Sigmoid colon (tissue), 7 donors: ENCODE data around the gene ZG16. TPM values are rescaled to one million over a fixed set of nuclear protein-coding genes. Genes with fewer than 3 reads are reported as not detected.
A peak's percentile ranks its signal among the peaks of the same experiment; 100 is the strongest.

ENCODE experiments used
- DNase-seq: peaks from one replicate; pipeline ENCODE4 v3.0.0-alpha.2; 2019
- H3K27ac ChIP-seq, 4 donors: fragments of 200-600 bp; sonication (generic); one replicate each; pipeline ENCODE4 v1.5.1; 2016 to 2019; ENCODE audit warnings: mild to moderate bottlenecking in 1 of 4
- H3K27me3 ChIP-seq, 3 donors: fragments of 200-600 bp; sonication (generic); one replicate each; pipeline ENCODE4 v1.5.1; 2019; ENCODE audit warnings: mild to moderate bottlenecking in 1 of 3
- H3K36me3 ChIP-seq, 4 donors: fragments of 200-600 bp; sonication (generic); one replicate each; pipeline ENCODE4 v1.5.1; 2016 to 2019
- H3K4me1 ChIP-seq, 4 donors: fragments of 200-600 bp; sonication (generic); one replicate each; pipeline ENCODE4 v1.5.1; 2017 to 2019
- H3K4me3 ChIP-seq, 4 donors: fragments of 200-600 bp; sonication (generic); one replicate each; pipeline ENCODE4 v1.5.1; 2017 to 2019; ENCODE audit warnings: mild to moderate bottlenecking in 2 of 4, moderate library complexity in 1 of 4
- H3K9me3 ChIP-seq, 4 donors: fragments of 200-600 bp in 3 of 4; sonication (generic) in 3 of 4; one replicate each; pipeline versions ENCODE4 v1.5.1 to v1.6.1; 2013 to 2019
- EP300 ChIP-seq, 4 donors: sonication (generic); formaldehyde crosslinking; IDR thresholded peaks; one replicate each; pipeline ENCODE4 v1.6.1; 2017; ENCODE audit warnings: antibody characterized with exemption in 4 of 4
- POLR2A ChIP-seq, 2 donors: fragments of 450-650 bp; IDR thresholded peaks; one replicate each; pipeline ENCODE4 v1.6.1; 2016; ENCODE audit warnings: antibody characterized with exemption in 2 of 2, mild to moderate bottlenecking in 2 of 2, moderate library complexity in 2 of 2
- POLR2AphosphoS5 ChIP-seq, 4 donors: sonication (generic); formaldehyde crosslinking; IDR thresholded peaks; one replicate each; pipeline ENCODE4 v1.6.1; 2017; ENCODE audit warnings: antibody characterized with exemption in 4 of 4
- WGBS, 2 donors: extraction: QIAGEN DNeasy Blood & Tissue Kit; methylation state at CpG; one replicate each; pipeline ENCODE4 v1.1.7; 2013; 5-methylcytosine and 5-hydroxymethylcytosine counted together
- intact Hi-C: fragments of 100-400 bp; cut with DNase I; formaldehyde crosslinking; loops from one replicate; pipeline ENCODE4 v1.15.1; 2023
- polyA plus RNA-seq, 3 donors: library from polyadenylated mRNA; stranded (reverse); fragments of 200-250 nt; gene quantifications; one replicate each; pipeline ENCODE4 v1.2.3, GENCODE V29; 2013
- total RNA-seq, 4 donors: library from RNA; depleted of rRNA; stranded (reverse); fragments of >200 nt; gene quantifications; one replicate each; pipeline ENCODE4 v1.1.0, GENCODE V29; 2016
- TF ChIP-seq, protein P1 (sequence below), 4 experiments: fragments of 450-650 bp in 3 of 4; fragments of 200-600 bp in 1 of 4; IDR thresholded peaks; one replicate each; pipeline ENCODE4 v1.5.1; 2016 to 2019; ENCODE audit warnings: antibody characterized with exemption in 4 of 4, mild to moderate bottlenecking in 3 of 4, moderate library complexity in 2 of 4
- donor health status: healthy with polysubstance abuse.
- donor health status: Bipolar disorder and iron deficiency.
- donor health status: healthy.

ZG16 gene
- total and polyA plus RNA-seq, 7 donors, result 1.4 to 1,249 (median 503) TPM; not detected in 3

GRCh38 chr16:29808219-29808900 is 30.3 kb downstream of the ZG16 start:
- 43 to 49% methylated on average over 25 of the region's 25 CpGs for WGBS, 2 donors
- H3K4me1 ChIP-seq, result peaks cover 0 to 71% (median 64%) of the 10 kb centered on the region in 4 donors
- peaks cover 0 to 22% (median 8%) of the 10 kb centered on the region in 4 donors for H3K36me3 ChIP-seq
- no peaks in the 10 kb centered on the region for H3K27me3 ChIP-seq
- TF ChIP-seq, protein P1, sequence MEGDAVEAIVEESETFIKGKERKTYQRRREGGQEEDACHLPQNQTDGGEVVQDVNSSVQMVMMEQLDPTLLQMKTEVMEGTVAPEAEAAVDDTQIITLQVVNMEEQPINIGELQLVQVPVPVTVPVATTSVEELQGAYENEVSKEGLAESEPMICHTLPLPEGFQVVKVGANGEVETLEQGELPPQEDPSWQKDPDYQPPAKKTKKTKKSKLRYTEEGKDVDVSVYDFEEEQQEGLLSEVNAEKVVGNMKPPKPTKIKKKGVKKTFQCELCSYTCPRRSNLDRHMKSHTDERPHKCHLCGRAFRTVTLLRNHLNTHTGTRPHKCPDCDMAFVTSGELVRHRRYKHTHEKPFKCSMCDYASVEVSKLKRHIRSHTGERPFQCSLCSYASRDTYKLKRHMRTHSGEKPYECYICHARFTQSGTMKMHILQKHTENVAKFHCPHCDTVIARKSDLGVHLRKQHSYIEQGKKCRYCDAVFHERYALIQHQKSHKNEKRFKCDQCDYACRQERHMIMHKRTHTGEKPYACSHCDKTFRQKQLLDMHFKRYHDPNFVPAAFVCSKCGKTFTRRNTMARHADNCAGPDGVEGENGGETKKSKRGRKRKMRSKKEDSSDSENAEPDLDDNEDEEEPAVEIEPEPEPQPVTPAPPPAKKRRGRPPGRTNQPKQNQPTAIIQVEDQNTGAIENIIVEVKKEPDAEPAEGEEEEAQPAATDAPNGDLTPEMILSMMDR (IDR thresholded peaks at IDR 0.05), result no peak
- TF ChIP-seq EP300 (IDR thresholded peaks at IDR 0.05) (no peak), POLR2AphosphoS5 (IDR thresholded peaks at IDR 0.05) (no peak), POLR2A (IDR thresholded peaks at IDR 0.05) (no peak)
- intact Hi-C loops, result no loop called here
- no peak for DNase-seq
- H3K4me3 ChIP-seq, result peak overlapping the region; percentile 41 to 70 (median 60)
- no peaks in the 10 kb centered on the region for H3K9me3 ChIP-seq
- peak overlapping the region; percentile 94 to 97 (median 95) for H3K27ac ChIP-seq

DNA sequence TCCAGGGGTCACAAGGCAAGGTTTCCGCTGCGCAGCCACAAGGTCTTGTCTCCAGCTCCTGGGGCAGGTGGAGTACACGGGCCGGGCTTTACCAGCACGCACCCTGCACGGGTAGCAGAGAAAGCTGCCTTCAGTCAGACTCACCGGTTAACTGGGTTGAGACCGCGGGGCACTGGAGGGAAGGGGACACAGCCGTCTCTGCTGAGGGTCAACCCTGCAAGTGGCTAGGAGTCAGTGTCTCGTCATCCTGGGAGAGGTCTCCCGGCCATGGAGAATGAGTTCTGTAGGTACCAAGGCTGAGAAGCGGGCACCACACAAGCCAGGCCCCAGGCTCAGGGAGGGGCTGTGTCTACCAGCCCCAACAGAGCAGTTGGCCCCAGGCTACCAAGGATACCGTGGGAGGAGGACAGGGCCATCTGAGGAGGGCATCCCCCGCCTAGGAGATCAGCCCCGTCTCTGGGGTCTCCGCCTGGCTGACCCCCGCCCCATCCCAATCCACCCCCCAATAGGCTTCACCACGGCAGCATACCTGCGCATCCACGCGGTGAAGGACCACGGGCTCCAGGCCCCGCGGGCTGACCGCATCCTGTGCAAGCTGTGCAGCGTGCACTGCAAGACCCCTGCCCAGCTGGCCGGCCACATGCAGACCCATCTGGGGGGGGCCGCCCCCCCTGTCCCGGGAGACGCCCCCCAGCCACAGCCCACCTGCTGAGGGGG is 31.1 kb downstream of the ZG16 start:
- Histone ChIP-seq H3K4me1 (peaks cover 0 to 75% (median 69%) of the 10 kb centered on the region in 4 donors), H3K27ac (peak overlapping the region; percentile 94 to 97 (median 95)), H3K9me3 (no peaks in the 10 kb centered on the region), H3K36me3 (peaks cover 0 to 22% (median 8%) of the 10 kb centered on the region in 4 donors), H3K27me3 (no peaks in the 10 kb centered on the region), H3K4me3 (peak overlapping the region in 1 of 4 donors; percentile 59)
- intact Hi-C loops, result no loop called here
- no peak for DNase-seq
- 72 to 81% methylated on average over 31 of the region's 31 CpGs for WGBS, 2 donors
- TF ChIP-seq POLR2A (IDR thresholded peaks at IDR 0.05) (no peak), POLR2AphosphoS5 (IDR thresholded peaks at IDR 0.05) (no peak), EP300 (IDR thresholded peaks at IDR 0.05) (no peak)
- TF ChIP-seq, protein P1 (IDR thresholded peaks at IDR 0.05), result no peak

DNA sequence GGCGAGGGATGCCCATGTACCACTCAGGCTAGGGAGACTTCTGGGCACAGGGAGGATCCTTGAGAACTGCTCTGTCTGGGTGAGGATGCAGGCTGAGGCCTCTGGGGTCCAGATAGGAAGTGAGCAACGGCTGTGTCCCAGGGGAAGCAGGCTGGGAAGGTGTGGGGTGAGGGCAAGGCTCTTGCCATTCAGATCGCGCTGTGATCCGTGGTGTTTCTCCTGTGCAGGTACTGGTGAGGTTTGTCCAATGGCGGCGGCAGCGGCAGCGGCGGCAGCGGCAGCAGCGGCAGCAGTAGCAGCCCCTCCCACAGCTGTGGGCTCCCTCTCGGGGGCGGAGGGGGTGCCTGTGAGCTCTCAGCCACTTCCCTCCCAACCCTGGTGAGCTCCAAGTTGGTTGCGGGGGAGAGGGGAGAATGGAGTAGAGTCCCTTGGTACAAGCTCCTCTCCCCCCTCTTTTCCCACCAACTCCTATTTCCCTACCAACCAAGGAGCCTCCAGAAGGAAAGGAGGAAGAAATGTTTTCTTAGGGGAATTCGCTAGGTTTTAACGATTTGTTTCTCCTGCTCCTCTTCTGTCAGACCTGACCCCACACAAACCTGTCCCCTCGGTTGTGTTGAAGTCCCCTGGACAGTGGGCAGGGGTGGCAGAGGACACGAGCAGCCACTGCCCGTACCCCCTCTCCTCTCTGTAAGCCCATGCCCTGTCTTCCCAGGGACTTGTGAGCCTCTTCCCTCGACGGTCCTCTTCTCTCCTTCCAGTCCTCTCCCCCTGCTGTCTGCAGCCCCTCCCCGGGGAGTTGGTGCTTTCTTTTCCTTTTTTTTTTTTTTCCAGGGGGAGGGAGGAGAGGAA is 32.0 kb downstream of the ZG16 start:
- Histone ChIP-seq H3K4me1 (peaks cover 0 to 78% (median 72%) of the 10 kb centered on the region in 4 donors), H3K27me3 (no peaks in the 10 kb centered on the region), H3K4me3 (no peak overlapping the region), H3K9me3 (no peaks in the 10 kb centered on the region), H3K36me3 (peaks cover 0 to 22% (median 8%) of the 10 kb centered on the region in 4 donors), H3K27ac (peak overlapping the region; percentile 94 to 97 (median 95))
- WGBS, 2 donors, result 52 to 58% methylated on average over 23 of the region's 23 CpGs
- no peak for TF ChIP-seq EP300 (IDR thresholded peaks at IDR 0.05)
- TF ChIP-seq POLR2AphosphoS5 (IDR thresholded peaks at IDR 0.05), result no peak
- TF ChIP-seq POLR2A (IDR thresholded peaks at IDR 0.05), result no peak
- TF ChIP-seq, protein P1 (IDR thresholded peaks at IDR 0.05), result no peak
- no peak for DNase-seq
- intact Hi-C loops, result loop anchor here (5.0 to 10.0 kb wide), 3 partner anchors 257 to 845 kb away; partner anchors contain the start of genes ALDOA, FBRS, PRR14 and TBX6

GRCh38 chr16:29810699-29811169 is 32.7 kb downstream of the ZG16 start:
- peaks cover 0 to 22% (median 8%) of the 10 kb centered on the region in 4 donors for H3K36me3 ChIP-seq
- H3K4me3 ChIP-seq, result peak overlapping the region in 1 of 4 donors; percentile 66
- no peaks in the 10 kb centered on the region for H3K9me3 ChIP-seq
- WGBS, 2 donors, result 23 to 38% methylated on average over 9 of the region's 9 CpGs
- peaks cover 0 to 81% (median 75%) of the 10 kb centered on the region in 4 donors for H3K4me1 ChIP-seq
- peak overlapping the region; percentile 94 to 97 (median 95) for H3K27ac ChIP-seq
- no peaks in the 10 kb centered on the region for H3K27me3 ChIP-seq
- TF ChIP-seq POLR2AphosphoS5 (IDR thresholded peaks at IDR 0.05) (no peak), POLR2A (IDR thresholded peaks at IDR 0.05) (no peak), EP300 (IDR thresholded peaks at IDR 0.05) (no peak)
- TF ChIP-seq, protein P1 (IDR thresholded peaks at IDR 0.05), result no peak
- DNase-seq, result no peak
- intact Hi-C loops, result loop anchor here (5.0 to 10.0 kb wide), 3 partner anchors 257 to 844 kb away; partner anchors contain the start of genes ALDOA, FBRS, PRR14 and TBX6
